CD8-positive, alpha-beta memory T cell (primary cell): Measurements from ENCODE around the gene GPR31. TPM values are rescaled to one million over a fixed set of nuclear protein-coding genes. Genes with fewer than 3 reads are reported as not detected.
"Not testable (repeated sequence)": the region's sequence is repeated elsewhere in the genome, so short reads cannot be mapped to it uniquely, and the experiment has no call there.

Experiments used
- CTCF ChIA-PET: fragments of 350-600 bp; sonication (Branson Sonifier 250); formaldehyde crosslinking; loops from one replicate; lab custom pipeline; 2021; ENCODE audit warnings: antibody characterized with exemption; lab: Charles Lee
- POLR2A ChIA-PET: fragments of 350-600 bp; sonication (Branson Sonifier 250); formaldehyde crosslinking; loops from one replicate; lab custom pipeline; 2021; ENCODE audit warnings: antibody characterized with exemption; lab: Charles Lee
- DNase-seq, 5 donors: peaks; one replicate each; pipeline versions ENCODE4 v3.0.0 to v3.0.0-alpha.2; 2020 to 2022; ENCODE audit warnings: mixed read lengths in 1 of 5
- H3K27ac ChIP-seq: one replicate; pipeline ENCODE4 v1.7.0; 2013; ENCODE audit warnings: low read depth, mild to moderate bottlenecking, low read length, moderate library complexity
- H3K27me3 ChIP-seq: 2 replicates; pipeline ENCODE4 v1.7.0; 2013; ENCODE audit warnings: low read length, mild to moderate bottlenecking; ENCODE audit not compliant: insufficient read depth, poor library complexity, severe bottlenecking
- H3K36me3 ChIP-seq: 2 replicates; pipeline ENCODE4 v1.7.0; 2013; ENCODE audit warnings: mild to moderate bottlenecking, low read length, moderate library complexity; ENCODE audit not compliant: insufficient read depth
- H3K4me1 ChIP-seq: 2 replicates; pipeline ENCODE4 v1.7.0; 2013; ENCODE audit warnings: mild to moderate bottlenecking, low read length, moderate library complexity; ENCODE audit not compliant: insufficient read depth
- H3K4me3 ChIP-seq: 2 replicates; pipeline ENCODE4 v1.7.0; 2013; ENCODE audit warnings: mild to moderate bottlenecking, low read length
- H3K9me3 ChIP-seq: 2 replicates; pipeline ENCODE4 v1.7.0; 2013; ENCODE audit warnings: mild to moderate bottlenecking, low read length
- H3K27ac Mint-ChIP-seq, 8 donors: one replicate each; pipeline ENCODE4 v1.8.0; 2020 to 2021; ENCODE audit warnings: mixed read lengths in 8 of 8, mild to moderate bottlenecking in 6 of 8, inconsistent platforms in 3 of 8, moderate library complexity in 3 of 8
- H3K27me3 Mint-ChIP-seq, 2 donors: one replicate each; pipeline ENCODE4 v1.8.0; 2020 to 2021; ENCODE audit warnings: mixed read lengths in 2 of 2, mild to moderate bottlenecking in 1 of 2, moderate library complexity in 1 of 2
- H3K36me3 Mint-ChIP-seq, 3 donors: one replicate each; pipeline ENCODE4 v1.8.0; 2020 to 2021; ENCODE audit warnings: mixed read lengths in 3 of 3, inconsistent platforms in 1 of 3, mild to moderate bottlenecking in 1 of 3
- H3K4me1 Mint-ChIP-seq, 3 donors: one replicate each; pipeline ENCODE4 v1.8.0; 2020 to 2021; ENCODE audit warnings: mixed read lengths in 3 of 3, inconsistent platforms in 1 of 3, mild to moderate bottlenecking in 1 of 3
- H3K4me3 Mint-ChIP-seq, 7 donors: one replicate each; pipeline ENCODE4 v1.8.0; 2020 to 2021; ENCODE audit warnings: mixed read lengths in 7 of 7, mild to moderate bottlenecking in 6 of 7, moderate library complexity in 4 of 7, inconsistent platforms in 2 of 7
- H3K9me3 Mint-ChIP-seq, 5 donors: one replicate each; pipeline ENCODE4 v1.8.0; 2020 to 2022; ENCODE audit warnings: mixed read lengths in 5 of 5, mild to moderate bottlenecking in 3 of 5, moderate library complexity in 2 of 5, inconsistent platforms in 1 of 5
- polyA plus RNA-seq: library from polyadenylated mRNA; unstranded; fragments of 300-500 nt; fragmentation: Illumina TruSeq; gene quantifications from one replicate; pipeline ENCODE4 v1.2.3, GENCODE V29; 2021
- total RNA-seq, 2 experiments: library from RNA; stranded (reverse); gene quantifications; one replicate each; pipeline ENCODE4 v1.2.3, GENCODE V29; 2021

The GPR31 gene
- total and polyA plus RNA-seq, 3 experiments from 2014 or later: not detected

DNA sequence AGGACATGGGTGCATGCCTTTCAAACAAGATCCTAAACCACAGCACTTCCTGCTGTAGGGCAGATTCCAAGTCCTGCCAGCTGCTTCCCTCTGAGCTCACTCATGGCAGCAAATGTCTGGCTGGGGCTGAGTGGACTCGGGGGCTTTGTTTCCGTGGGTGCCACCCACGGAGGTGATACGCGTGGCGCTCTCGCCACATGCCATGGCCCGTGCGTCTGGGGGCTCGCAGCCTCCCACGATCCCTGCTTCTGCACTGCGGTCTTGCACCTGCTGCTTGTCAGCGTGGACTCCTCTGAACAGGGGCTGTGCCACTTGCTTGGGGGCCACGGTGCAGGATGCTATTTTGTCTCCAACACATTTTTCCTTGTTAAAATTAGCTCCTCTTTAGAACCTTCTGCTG lies 19.5 kb upstream of the GPR31 start:
- CTCF ChIA-PET, H3K9me3 Mint-ChIP-seq, H3K36me3 ChIP-seq, H3K9me3 ChIP-seq, H3K4me3 ChIP-seq, DNase-seq, H3K27me3 ChIP-seq, POLR2A ChIA-PET, H3K27ac ChIP-seq, H3K4me3 Mint-ChIP-seq, H3K36me3 Mint-ChIP-seq, H3K4me1 Mint-ChIP-seq, H3K4me1 ChIP-seq, H3K27me3 Mint-ChIP-seq: not testable (repeated sequence)
- peak overlapping the region in 1 of 8 donors; percentile 46 for H3K27ac Mint-ChIP-seq

- H3K27me3 ChIP-seq, H3K4me1 Mint-ChIP-seq, H3K4me1 ChIP-seq, POLR2A ChIA-PET, H3K4me3 ChIP-seq, DNase-seq, H3K27ac Mint-ChIP-seq, H3K9me3 Mint-ChIP-seq, H3K9me3 ChIP-seq, H3K4me3 Mint-ChIP-seq, CTCF ChIA-PET, H3K36me3 ChIP-seq, H3K36me3 Mint-ChIP-seq, H3K27ac ChIP-seq: not testable (repeated sequence)
- H3K27me3 Mint-ChIP-seq: peaks cover 4 to 10% of the 10 kb centered on the region in 2 donors
Measured at GRCh38 chr6:167172011-167172410, 14.2 kb upstream of the GPR31 start.

- H3K4me3 ChIP-seq, H3K4me1 ChIP-seq, H3K4me1 Mint-ChIP-seq, CTCF ChIA-PET, DNase-seq, H3K36me3 ChIP-seq, H3K27me3 ChIP-seq, H3K4me3 Mint-ChIP-seq, H3K9me3 Mint-ChIP-seq, POLR2A ChIA-PET, H3K27ac ChIP-seq, H3K36me3 Mint-ChIP-seq, H3K9me3 ChIP-seq: not testable (repeated sequence)
- peaks cover 4 to 11% of the 10 kb centered on the region in 2 donors for H3K27me3 Mint-ChIP-seq
- peak overlapping the region in 1 of 8 donors; percentile 68 for H3K27ac Mint-ChIP-seq
Measured at GRCh38 chr6:167171300-167171699, 13.5 kb upstream of the GPR31 start.

- H3K27ac ChIP-seq, H3K27me3 ChIP-seq, H3K9me3 ChIP-seq, H3K27ac Mint-ChIP-seq, H3K4me1 Mint-ChIP-seq, H3K4me3 ChIP-seq, H3K36me3 ChIP-seq, CTCF ChIA-PET, H3K36me3 Mint-ChIP-seq, H3K9me3 Mint-ChIP-seq, H3K4me1 ChIP-seq, H3K4me3 Mint-ChIP-seq, DNase-seq, POLR2A ChIA-PET: not testable (repeated sequence)
- H3K27me3 Mint-ChIP-seq: peaks cover 4 to 14% of the 10 kb centered on the region in 2 donors
Measured at GRCh38 chr6:167169867-167170266, 12.1 kb upstream of the GPR31 start.

DNA sequence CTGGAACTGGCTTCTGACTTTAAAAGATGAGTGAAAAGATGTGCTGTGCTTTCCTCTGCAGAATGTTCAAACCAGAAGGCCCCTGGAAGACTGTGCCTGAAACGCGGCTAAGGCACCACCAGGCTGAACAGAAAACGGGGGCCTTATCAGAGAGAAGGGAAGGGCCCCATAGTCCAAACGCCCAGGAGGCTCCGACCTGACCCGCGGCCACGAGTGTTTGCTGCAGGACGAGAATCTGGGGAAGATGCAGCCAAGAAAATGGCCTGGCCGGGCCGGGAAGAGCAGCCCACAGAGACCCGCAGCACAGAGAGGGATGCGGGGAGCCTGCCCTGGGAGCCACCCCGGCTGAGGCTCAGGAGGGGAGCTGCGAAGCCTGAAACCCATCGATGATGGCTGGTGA lies 10.5 kb upstream of the GPR31 start:
- H3K9me3 Mint-ChIP-seq, POLR2A ChIA-PET, H3K36me3 ChIP-seq, H3K27ac ChIP-seq, H3K4me3 ChIP-seq, H3K27me3 ChIP-seq, H3K4me3 Mint-ChIP-seq, H3K4me1 ChIP-seq, H3K9me3 ChIP-seq, H3K36me3 Mint-ChIP-seq, CTCF ChIA-PET, H3K4me1 Mint-ChIP-seq, DNase-seq: not testable (repeated sequence)
- Mint-ChIP-seq H3K27me3 (peaks cover 4 to 14% of the 10 kb centered on the region in 2 donors), H3K27ac (peak overlapping the region in 1 of 8 donors; percentile 93)

GRCh38 chr6:167167699-167168098 lies 9.9 kb upstream of the GPR31 start:
- H3K9me3 Mint-ChIP-seq, H3K27ac ChIP-seq, DNase-seq, CTCF ChIA-PET, H3K4me1 Mint-ChIP-seq, H3K4me3 ChIP-seq, H3K4me1 ChIP-seq, H3K36me3 ChIP-seq, H3K9me3 ChIP-seq, H3K27me3 ChIP-seq, POLR2A ChIA-PET, H3K27ac Mint-ChIP-seq, H3K36me3 Mint-ChIP-seq, H3K4me3 Mint-ChIP-seq: not testable (repeated sequence)
- H3K27me3 Mint-ChIP-seq: peaks cover 4 to 14% of the 10 kb centered on the region in 2 donors

GRCh38 chr6:167165858-167166471 lies 8.2 kb upstream of the GPR31 start:
- no peaks in the 10 kb centered on the region for H3K4me1 ChIP-seq
- Mint-ChIP-seq H3K9me3 (peaks cover 0 to 2% (median 0%) of the 10 kb centered on the region in 5 donors), H3K36me3 (peaks cover 0 to 4% (median 2%) of the 10 kb centered on the region in 3 donors), H3K27ac (no peak overlapping the region), H3K4me3 (no peak overlapping the region), H3K4me1 (no peaks in the 10 kb centered on the region), H3K27me3 (peaks cover 1 to 10% of the 10 kb centered on the region in 2 donors)
- POLR2A ChIA-PET: interaction anchor here (0.6 kb wide), 1 partner anchor 49 kb away, joined by 4 read pairs; no protein-coding TSS in a partner anchor
- no peak for DNase-seq
- no peaks in the 10 kb centered on the region for H3K27me3 ChIP-seq
- CTCF ChIA-PET: no interaction called here
- no peaks in the 10 kb centered on the region for H3K36me3 ChIP-seq
- H3K27ac ChIP-seq: no peak overlapping the region
- no peak overlapping the region for H3K4me3 ChIP-seq
- H3K9me3 ChIP-seq: no peaks in the 10 kb centered on the region

- ChIA-PET POLR2A (interaction anchor here (0.7 kb wide), 1 partner anchor 103 kb away, joined by 3 read pairs; no protein-coding TSS in a partner anchor), CTCF (interaction anchor here (0.7 kb wide), 1 partner anchor 187 kb away, joined by 3 read pairs; no protein-coding TSS in a partner anchor)
- no peaks in the 10 kb centered on the region for H3K9me3 ChIP-seq
- no peak overlapping the region for H3K4me3 Mint-ChIP-seq
- no peak overlapping the region for H3K27ac ChIP-seq
- no peak overlapping the region for H3K4me3 ChIP-seq
- peaks cover 0 to 2% (median 0%) of the 10 kb centered on the region in 5 donors for H3K9me3 Mint-ChIP-seq
- H3K36me3 ChIP-seq: no peaks in the 10 kb centered on the region
- peaks cover 3 to 4% of the 10 kb centered on the region in 2 donors for H3K27me3 Mint-ChIP-seq
- peaks cover 0 to 2% (median 0%) of the 10 kb centered on the region in 3 donors for H3K36me3 Mint-ChIP-seq
- no peaks in the 10 kb centered on the region for H3K27me3 ChIP-seq
- H3K4me1 ChIP-seq: no peaks in the 10 kb centered on the region
- DNase-seq: no peak
- no peak overlapping the region for H3K27ac Mint-ChIP-seq
- no peaks in the 10 kb centered on the region for H3K4me1 Mint-ChIP-seq
Measured at GRCh38 chr6:167164261-167164660, 6.5 kb upstream of the GPR31 start.
